Sigmoid colon (tissue), 7 donors: Measurements from ENCODE around the gene LARP4B. TPM values are rescaled to one million over a fixed set of nuclear protein-coding genes. Genes with fewer than 3 reads are reported as not detected.
A peak's percentile ranks its signal among the peaks of the same experiment; 100 is the strongest.

Experiments used
- DNase-seq: peaks from one replicate; pipeline ENCODE4 v3.0.0-alpha.2; 2019
- H3K27ac ChIP-seq, 4 donors: fragments of 200-600 bp; sonication (generic); one replicate each; pipeline ENCODE4 v1.5.1; 2016 to 2019; ENCODE audit warnings: mild to moderate bottlenecking in 1 of 4
- H3K27me3 ChIP-seq, 3 donors: fragments of 200-600 bp; sonication (generic); one replicate each; pipeline ENCODE4 v1.5.1; 2019; ENCODE audit warnings: mild to moderate bottlenecking in 1 of 3
- H3K36me3 ChIP-seq, 4 donors: fragments of 200-600 bp; sonication (generic); one replicate each; pipeline ENCODE4 v1.5.1; 2016 to 2019
- H3K4me1 ChIP-seq, 4 donors: fragments of 200-600 bp; sonication (generic); one replicate each; pipeline ENCODE4 v1.5.1; 2017 to 2019
- H3K4me3 ChIP-seq, 4 donors: fragments of 200-600 bp; sonication (generic); one replicate each; pipeline ENCODE4 v1.5.1; 2017 to 2019; ENCODE audit warnings: mild to moderate bottlenecking in 2 of 4, moderate library complexity in 1 of 4
- H3K9me3 ChIP-seq, 4 donors: fragments of 200-600 bp in 3 of 4; sonication (generic) in 3 of 4; one replicate each; pipeline versions ENCODE4 v1.5.1 to v1.6.1; 2013 to 2019
- CTCF ChIP-seq, 4 experiments: fragments of 450-650 bp in 3 of 4; fragments of 200-600 bp in 1 of 4; IDR thresholded peaks; one replicate each; pipeline ENCODE4 v1.5.1; 2016 to 2019; ENCODE audit warnings: antibody characterized with exemption in 4 of 4, mild to moderate bottlenecking in 3 of 4, moderate library complexity in 2 of 4
- EP300 ChIP-seq, 4 donors: sonication (generic); formaldehyde crosslinking; IDR thresholded peaks; one replicate each; pipeline ENCODE4 v1.6.1; 2017; ENCODE audit warnings: antibody characterized with exemption in 4 of 4
- POLR2A ChIP-seq, 2 donors: fragments of 450-650 bp; IDR thresholded peaks; one replicate each; pipeline ENCODE4 v1.6.1; 2016; ENCODE audit warnings: antibody characterized with exemption in 2 of 2, mild to moderate bottlenecking in 2 of 2, moderate library complexity in 2 of 2
- POLR2AphosphoS5 ChIP-seq, 4 donors: sonication (generic); formaldehyde crosslinking; IDR thresholded peaks; one replicate each; pipeline ENCODE4 v1.6.1; 2017; ENCODE audit warnings: antibody characterized with exemption in 4 of 4
- WGBS, 2 donors: extraction: QIAGEN DNeasy Blood & Tissue Kit; methylation state at CpG; one replicate each; pipeline ENCODE4 v1.1.7; 2013; 5-methylcytosine and 5-hydroxymethylcytosine counted together
- intact Hi-C: fragments of 100-400 bp; cut with DNase I; formaldehyde crosslinking; loops from one replicate; pipeline ENCODE4 v1.15.1; 2023
- polyA plus RNA-seq, 3 donors: library from polyadenylated mRNA; stranded (reverse); fragments of 200-250 nt; gene quantifications; one replicate each; pipeline ENCODE4 v1.2.3, GENCODE V29; 2013
- total RNA-seq, 4 donors: library from RNA; depleted of rRNA; stranded (reverse); fragments of >200 nt; gene quantifications; one replicate each; pipeline ENCODE4 v1.1.0, GENCODE V29; 2016
- donor health status: healthy with polysubstance abuse.
- donor health status: Bipolar disorder and iron deficiency.
- donor health status: healthy.

LARP4B gene
- total and polyA plus RNA-seq, 7 donors = 11.4 to 57.6 (median 31.9) TPM

GRCh38 chr10:878895-879294 is 52.6 kb downstream of the LARP4B start:
- Histone ChIP-seq H3K9me3 (no peaks in the 10 kb centered on the region), H3K27ac (peak overlapping the region in 2 of 4 donors; percentile 10 to 55), H3K4me1 (peaks cover 0 to 5% (median 2%) of the 10 kb centered on the region in 4 donors), H3K4me3 (no peak overlapping the region), H3K27me3 (no peaks in the 10 kb centered on the region), H3K36me3 (peaks cover 5 to 66% (median 21%) of the 10 kb centered on the region in 4 donors)
- no peak for TF ChIP-seq CTCF (IDR thresholded peaks at IDR 0.05)
- no peak for TF ChIP-seq EP300 (IDR thresholded peaks at IDR 0.05)
- no peak for TF ChIP-seq POLR2AphosphoS5 (IDR thresholded peaks at IDR 0.05)
- no peak for TF ChIP-seq POLR2A (IDR thresholded peaks at IDR 0.05)
- no peak for DNase-seq
- 89 to 92% methylated on average over 3 of the region's 3 CpGs for WGBS, 2 donors
- intact Hi-C loops = no loop called here

GRCh38 chr10:878333-878759 is 53.2 kb downstream of the LARP4B start:
- intact Hi-C loops = no loop called here
- Histone ChIP-seq H3K27ac (peak overlapping the region in 2 of 4 donors; percentile 44 to 55), H3K9me3 (no peaks in the 10 kb centered on the region), H3K4me3 (no peak overlapping the region), H3K4me1 (peaks cover 0 to 5% (median 2%) of the 10 kb centered on the region in 4 donors), H3K27me3 (no peaks in the 10 kb centered on the region), H3K36me3 (peaks cover 5 to 60% (median 20%) of the 10 kb centered on the region in 4 donors)
- DNase-seq = peak; percentile 80
- WGBS, 2 donors = 82 to 85% methylated on average over 9 of the region's 9 CpGs
- TF ChIP-seq POLR2AphosphoS5 (IDR thresholded peaks at IDR 0.05) = peak in 3 of 4 donors; percentile 18 to 52 (median 46)
- TF ChIP-seq POLR2A (IDR thresholded peaks at IDR 0.05) = no peak

GRCh38 chr10:876438-876837 is 55.1 kb downstream of the LARP4B start:
- Histone ChIP-seq H3K4me1 (peaks cover 0 to 5% (median 2%) of the 10 kb centered on the region in 4 donors), H3K4me3 (no peak overlapping the region), H3K9me3 (no peaks in the 10 kb centered on the region), H3K36me3 (peaks cover 0 to 41% (median 12%) of the 10 kb centered on the region in 4 donors), H3K27me3 (no peaks in the 10 kb centered on the region), H3K27ac (no peak overlapping the region)
- no peak for TF ChIP-seq POLR2AphosphoS5 (IDR thresholded peaks at IDR 0.05)
- no peak for TF ChIP-seq CTCF (IDR thresholded peaks at IDR 0.05)
- TF ChIP-seq POLR2A (IDR thresholded peaks at IDR 0.05) = no peak
- no peak for TF ChIP-seq EP300 (IDR thresholded peaks at IDR 0.05)
- 89 to 93% methylated on average over 2 of the region's 2 CpGs for WGBS, 2 donors
- intact Hi-C loops = no loop called here
- no peak for DNase-seq

- Histone ChIP-seq H3K27me3 (no peaks in the 10 kb centered on the region), H3K27ac (no peak overlapping the region), H3K4me3 (no peak overlapping the region), H3K4me1 (peaks cover 0 to 3% (median 0%) of the 10 kb centered on the region in 4 donors), H3K9me3 (no peaks in the 10 kb centered on the region), H3K36me3 (peaks cover 0 to 18% (median 2%) of the 10 kb centered on the region in 4 donors)
- WGBS, 2 donors = 91 to 94% methylated on average over 7 of the region's 7 CpGs
- intact Hi-C loops = no loop called here
- no peak for DNase-seq
- no peak for TF ChIP-seq EP300 (IDR thresholded peaks at IDR 0.05)
- no peak for TF ChIP-seq POLR2A (IDR thresholded peaks at IDR 0.05)
- TF ChIP-seq POLR2AphosphoS5 (IDR thresholded peaks at IDR 0.05) = no peak
- no peak for TF ChIP-seq CTCF (IDR thresholded peaks at IDR 0.05)
These were observed 58.5 kb downstream of the LARP4B start for GRCh38 chr10:873020-873419.

- H3K27ac ChIP-seq = no peak overlapping the region
- no peak for DNase-seq
- no peak overlapping the region for H3K4me3 ChIP-seq
- no peaks in the 10 kb centered on the region for H3K27me3 ChIP-seq
- intact Hi-C loops = no loop called here
- no peaks in the 10 kb centered on the region for H3K9me3 ChIP-seq
- TF ChIP-seq POLR2A (IDR thresholded peaks at IDR 0.05) (no peak), POLR2AphosphoS5 (IDR thresholded peaks at IDR 0.05) (no peak), EP300 (IDR thresholded peaks at IDR 0.05) (no peak), CTCF (IDR thresholded peaks at IDR 0.05) (no peak)
- peaks cover 0 to 7% (median 0%) of the 10 kb centered on the region in 4 donors for H3K36me3 ChIP-seq
- WGBS, 2 donors = 93 to 95% methylated on average over 12 of the region's 12 CpGs
- H3K4me1 ChIP-seq = peaks cover 0 to 7% (median 0%) of the 10 kb centered on the region in 4 donors
These were observed 59.5 kb downstream of the LARP4B start for GRCh38 chr10:871951-872403.
